Prostate gland (tissue), 2 donors: Measurements from ENCODE around the gene RBM18. TPM values are rescaled to one million over a fixed set of nuclear protein-coding genes. Genes with fewer than 3 reads are reported as not detected.

ENCODE experiments used
- DNase-seq: peaks from one replicate; pipeline ENCODE4 v3.0.0-alpha.2; 2019; ENCODE audit warnings: low spot score
- H3K27ac ChIP-seq, 2 donors: fragments of 200-600 bp; sonication (generic); 2 replicates each; pipeline ENCODE4 v1.5.1; 2017 to 2019
- H3K27me3 ChIP-seq: fragments of 200-600 bp; sonication (generic); replicated peaks from 2 replicates; pipeline ENCODE4 v1.5.1; 2019; ENCODE audit not compliant: insufficient read depth
- H3K36me3 ChIP-seq, 2 donors: fragments of 200-600 bp; sonication (generic); 1 replicate in 1 of 2; 2 replicates in 1 of 2; pipeline versions ENCODE4 v1.5.1 to v1.8.1; 2017 to 2019
- H3K4me1 ChIP-seq: fragments of 200-600 bp; sonication (generic); replicated peaks from 2 replicates; pipeline ENCODE4 v1.5.1; 2019
- H3K4me3 ChIP-seq, 2 donors: fragments of 200-600 bp; sonication (generic); 2 replicates each; pipeline ENCODE4 v1.5.1; 2017 to 2019
- H3K9me3 ChIP-seq: fragments of 200-600 bp; sonication (generic); 2 replicates; pipeline ENCODE4 v1.5.1; 2017
- CTCF ChIP-seq, 4 experiments: fragments of 200-600 bp in 2 of 4; fragments of 450-650 bp in 2 of 4; sonication (generic) in 2 of 4; IDR thresholded peaks; 1 replicate in 3 of 4; 2 replicates in 1 of 4; pipeline ENCODE4 v1.5.1; 2016 to 2019; ENCODE audit warnings: antibody characterized with exemption in 4 of 4, mild to moderate bottlenecking in 2 of 4, moderate library complexity in 2 of 4
- POLR2A ChIP-seq: fragments of 450-650 bp; IDR thresholded peaks from one replicate; pipeline ENCODE4 v1.6.1; 2016; ENCODE audit warnings: antibody characterized with exemption, mild to moderate bottlenecking
- POLR2AphosphoS5 ChIP-seq: sonication (generic); formaldehyde crosslinking; IDR thresholded peaks from one replicate; pipeline ENCODE4 v1.6.1; 2017; ENCODE audit warnings: antibody characterized with exemption
- WGBS: methylation state at CpG from one replicate; pipeline ENCODE4 v1.1.5; 2018; 5-methylcytosine and 5-hydroxymethylcytosine counted together
- intact Hi-C: fragments of 100-400 bp; cut with DNase I; formaldehyde crosslinking; loops from one replicate; pipeline ENCODE4 v1.14.2; 2022
- total RNA-seq, 2 donors: library from RNA; depleted of rRNA; stranded (reverse); fragments of >200 nt; gene quantifications; one replicate each; pipeline ENCODE4 v1.1.0, GENCODE V29; 2016

The RBM18 gene
- total RNA-seq, 2 donors from 2014 or later = 8.8 to 20.3 TPM

GRCh38 chr9:122287214-122287720 is 22.6 kb upstream of the RBM18 start:
- intact Hi-C loops = no loop called here
- DNase-seq = no peak
- no peaks in the 10 kb centered on the region for H3K4me1 ChIP-seq
- no peaks in the 10 kb centered on the region for H3K9me3 ChIP-seq
- WGBS = 82% methylated on average over 1 of the region's 1 CpG
- H3K27me3 ChIP-seq = no peaks in the 10 kb centered on the region
- no peak overlapping the region for H3K27ac ChIP-seq
- no peak overlapping the region for H3K4me3 ChIP-seq
- no peak for TF ChIP-seq CTCF (IDR thresholded peaks at IDR 0.05)
- no peak for TF ChIP-seq POLR2AphosphoS5
- no peak for TF ChIP-seq POLR2A
- peaks cover 3 to 13% of the 10 kb centered on the region in 2 donors for H3K36me3 ChIP-seq

- H3K9me3 ChIP-seq = no peaks in the 10 kb centered on the region
- TF ChIP-seq CTCF (IDR thresholded peaks at IDR 0.05) (no peak), POLR2A (no peak), POLR2AphosphoS5 (no peak)
- no peaks in the 10 kb centered on the region for H3K27me3 ChIP-seq
- intact Hi-C loops = no loop called here
- DNase-seq = no peak
- peaks cover 3 to 13% of the 10 kb centered on the region in 2 donors for H3K36me3 ChIP-seq
- WGBS = 90% methylated on average over 1 of the region's 1 CpG
- no peaks in the 10 kb centered on the region for H3K4me1 ChIP-seq
- H3K4me3 ChIP-seq = no peak overlapping the region
- H3K27ac ChIP-seq = no peak overlapping the region
Measured at GRCh38 chr9:122286764-122287163, 22.1 kb upstream of the RBM18 start.

- intact Hi-C loops = no loop called here
- Histone ChIP-seq H3K27me3 (no peaks in the 10 kb centered on the region), H3K4me1 (no peaks in the 10 kb centered on the region), H3K27ac (no peak overlapping the region), H3K4me3 (no peak overlapping the region), H3K9me3 (no peaks in the 10 kb centered on the region), H3K36me3 (peaks cover 3 to 13% of the 10 kb centered on the region in 2 donors)
- DNase-seq = no peak
- 75% methylated on average over 5 of the region's 5 CpGs for WGBS
- no peak for TF ChIP-seq POLR2A
- no peak for TF ChIP-seq CTCF (IDR thresholded peaks at IDR 0.05)
- TF ChIP-seq POLR2AphosphoS5 = no peak
Measured at GRCh38 chr9:122281368-122281767, 16.7 kb upstream of the RBM18 start.

DNA sequence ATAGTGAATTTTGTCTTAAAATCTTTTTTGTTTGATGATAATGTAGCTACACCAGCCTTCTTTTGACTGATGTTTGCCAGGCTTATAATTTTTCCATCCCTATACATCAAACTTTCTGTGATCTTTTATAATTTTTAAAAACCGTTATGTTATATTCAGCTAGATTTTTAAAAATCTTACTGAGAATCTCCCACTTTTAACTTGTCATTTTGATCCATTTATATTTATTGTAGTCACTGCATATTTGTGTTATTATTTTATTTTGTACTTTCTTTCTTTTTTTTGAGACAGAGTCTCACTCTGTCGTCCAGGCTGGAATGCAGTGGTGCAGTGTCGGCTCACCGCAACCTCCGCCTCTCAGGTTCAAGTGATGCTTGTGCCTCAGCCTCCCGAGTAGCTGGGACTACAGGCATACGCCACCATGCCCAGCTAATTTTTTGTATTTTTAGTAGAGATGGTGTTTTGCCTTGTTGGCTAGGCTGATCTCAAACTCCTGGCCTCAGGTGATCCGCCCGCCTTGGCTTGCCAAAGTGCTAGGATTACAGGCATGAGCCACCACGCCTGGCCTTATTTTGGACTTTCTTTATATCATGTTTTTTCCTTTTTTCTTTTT is 12.8 kb upstream of the RBM18 start:
- no peak overlapping the region for H3K4me3 ChIP-seq
- no peaks in the 10 kb centered on the region for H3K4me1 ChIP-seq
- H3K36me3 ChIP-seq = no peaks in the 10 kb centered on the region
- no peak for DNase-seq
- H3K27me3 ChIP-seq = no peaks in the 10 kb centered on the region
- intact Hi-C loops = no loop called here
- WGBS = 98% methylated on average over 10 of the region's 10 CpGs
- TF ChIP-seq CTCF (IDR thresholded peaks at IDR 0.05) = no peak
- TF ChIP-seq POLR2A = no peak
- no peak for TF ChIP-seq POLR2AphosphoS5
- H3K9me3 ChIP-seq = no peaks in the 10 kb centered on the region
- no peak overlapping the region for H3K27ac ChIP-seq

DNA sequence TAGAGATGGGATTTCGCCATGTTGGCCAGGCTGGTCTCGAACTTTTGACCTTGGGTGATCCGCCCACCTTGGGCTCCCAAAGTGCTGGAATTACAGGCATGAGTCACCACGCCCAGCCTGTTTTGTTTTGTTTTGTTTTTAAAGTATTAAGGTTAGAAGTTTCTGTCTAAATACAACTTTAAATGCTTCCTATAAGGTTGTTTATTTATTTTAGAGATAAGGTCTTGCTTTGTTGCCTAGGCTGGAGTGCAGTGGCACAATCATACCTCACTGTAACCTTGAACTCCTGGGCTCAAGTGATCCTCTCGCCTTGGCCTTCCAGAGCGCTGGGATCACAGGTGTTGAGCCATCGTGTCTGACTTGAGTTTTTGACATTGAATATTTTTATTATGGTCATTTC is 11.5 kb upstream of the RBM18 start:
- DNase-seq = no peak
- Histone ChIP-seq H3K27me3 (no peaks in the 10 kb centered on the region), H3K9me3 (no peaks in the 10 kb centered on the region), H3K27ac (no peak overlapping the region), H3K4me1 (no peaks in the 10 kb centered on the region), H3K36me3 (no peaks in the 10 kb centered on the region), H3K4me3 (no peak overlapping the region)
- intact Hi-C loops = no loop called here
- TF ChIP-seq POLR2AphosphoS5 (no peak), POLR2A (no peak), CTCF (IDR thresholded peaks at IDR 0.05) (no peak)
- 96% methylated on average over 7 of the region's 7 CpGs for WGBS
